Skeletal muscle tissue (tissue), 4 donors: ENCODE data around the gene PEX10. TPM values are rescaled to one million over a fixed set of nuclear protein-coding genes. Genes with fewer than 3 reads are reported as not detected.

ENCODE experiments used
- H3K27ac ChIP-seq: one replicate; pipeline ENCODE4 v1.7.0; 2013; ENCODE audit warnings: mild to moderate bottlenecking, low read depth, low read length, inconsistent platforms
- H3K27me3 ChIP-seq, 3 donors: one replicate each; pipeline ENCODE4 v1.7.0; 2013; ENCODE audit warnings: low read length in 3 of 3; ENCODE audit not compliant: control insufficient read depth in 3 of 3, insufficient read depth in 3 of 3
- H3K36me3 ChIP-seq, 3 donors: one replicate each; pipeline ENCODE4 v1.7.0; 2013; ENCODE audit warnings: low read length in 3 of 3; ENCODE audit not compliant: control insufficient read depth in 3 of 3, insufficient read depth in 3 of 3
- H3K4me1 ChIP-seq, 3 donors: one replicate each; pipeline ENCODE4 v1.7.0; 2013; ENCODE audit warnings: low read length in 3 of 3, mild to moderate bottlenecking in 3 of 3; ENCODE audit not compliant: control insufficient read depth in 3 of 3, insufficient read depth in 3 of 3
- H3K4me3 ChIP-seq, 3 donors: one replicate each; pipeline ENCODE4 v1.7.0; 2013; ENCODE audit warnings: low read length in 3 of 3
- H3K9ac ChIP-seq, 3 donors: one replicate each; pipeline ENCODE4 v1.7.0; 2013; ENCODE audit warnings: low read length in 3 of 3, mild to moderate bottlenecking in 3 of 3, moderate library complexity in 2 of 3, low read depth in 1 of 3
- H3K9me3 ChIP-seq, 3 donors: one replicate each; pipeline ENCODE4 v1.7.0; 2013; ENCODE audit warnings: low read length in 3 of 3; ENCODE audit not compliant: control insufficient read depth in 3 of 3
- total RNA-seq: library from RNA; depleted of rRNA; stranded (reverse); fragments of >200 nt; gene quantifications from one replicate; pipeline ENCODE4 v1.2.3, GENCODE V29; 2014
- donor health status: Osteomylitis.

Gene PEX10
- total RNA-seq, 1 donor from 2014 or later = 27.1 TPM

- H3K9me3 ChIP-seq = no peaks in the 10 kb centered on the region
- H3K36me3 ChIP-seq = peaks cover 52 to 68% (median 59%) of the 10 kb centered on the region in 3 donors
- no peak overlapping the region for H3K9ac ChIP-seq
- no peak overlapping the region for H3K27ac ChIP-seq
- peaks cover 7 to 25% (median 8%) of the 10 kb centered on the region in 3 donors for H3K4me1 ChIP-seq
- no peak overlapping the region for H3K4me3 ChIP-seq
- no peaks in the 10 kb centered on the region for H3K27me3 ChIP-seq
Measured at GRCh38 chr1:2407991-2408275, 4.4 kb downstream of the PEX10 start.

DNA sequence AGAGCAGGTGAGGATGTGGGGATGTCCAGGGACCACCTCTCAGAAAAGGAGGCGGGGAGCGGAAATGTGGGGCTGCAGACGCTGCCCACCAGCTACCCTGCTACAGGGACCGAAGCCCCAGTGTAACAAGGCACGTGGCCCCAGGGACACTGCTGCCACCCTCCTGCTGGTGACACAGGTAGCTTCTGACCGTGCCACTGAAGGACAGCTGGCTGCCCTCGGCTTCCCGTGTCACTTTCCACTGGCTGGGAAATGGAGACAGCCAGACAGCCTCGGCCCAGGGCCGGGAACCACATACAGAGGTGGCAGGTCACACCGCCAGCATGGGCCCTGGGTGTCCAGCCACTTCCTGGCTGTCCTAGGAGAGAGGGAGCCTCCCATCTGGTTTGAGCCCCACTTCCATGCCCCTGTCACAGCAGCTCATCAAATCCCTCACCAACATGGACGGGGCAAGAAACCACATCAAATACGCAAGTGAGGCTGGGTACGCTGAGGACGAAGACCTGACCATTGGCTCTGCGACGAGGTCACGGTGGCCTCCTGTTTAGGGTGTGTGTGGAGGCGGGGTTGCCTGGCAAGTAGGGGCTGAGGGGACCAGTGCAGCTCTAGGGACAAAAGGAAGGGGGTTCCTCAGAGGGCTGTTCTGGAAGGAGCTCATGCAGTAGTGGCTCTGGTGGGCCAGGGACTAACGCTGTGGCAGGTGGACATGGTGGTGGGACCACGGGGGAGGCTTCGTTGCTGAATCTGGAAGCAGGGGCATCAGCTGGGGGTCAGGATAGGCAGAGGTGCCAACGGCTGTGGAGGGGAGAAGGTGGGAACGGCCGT, 5.0 kb downstream of the PEX10 start:
- Histone ChIP-seq H3K4me1 (peaks cover 7 to 22% (median 8%) of the 10 kb centered on the region in 3 donors), H3K36me3 (peaks cover 58 to 74% (median 65%) of the 10 kb centered on the region in 3 donors), H3K4me3 (no peak overlapping the region), H3K27me3 (no peaks in the 10 kb centered on the region), H3K9ac (no peak overlapping the region), H3K27ac (no peak overlapping the region), H3K9me3 (no peaks in the 10 kb centered on the region)

GRCh38 chr1:2406451-2407041, 5.8 kb downstream of the PEX10 start:
- H3K9me3 ChIP-seq = no peaks in the 10 kb centered on the region
- H3K27me3 ChIP-seq = no peaks in the 10 kb centered on the region
- peaks cover 66 to 82% (median 73%) of the 10 kb centered on the region in 3 donors for H3K36me3 ChIP-seq
- no peak overlapping the region for H3K9ac ChIP-seq
- H3K4me1 ChIP-seq = peaks cover 2 to 15% (median 3%) of the 10 kb centered on the region in 3 donors
- no peak overlapping the region for H3K4me3 ChIP-seq
- H3K27ac ChIP-seq = no peak overlapping the region

GRCh38 chr1:2405588-2406295, 6.6 kb downstream of the PEX10 start:
- no peaks in the 10 kb centered on the region for H3K9me3 ChIP-seq
- no peak overlapping the region for H3K27ac ChIP-seq
- H3K9ac ChIP-seq = no peak overlapping the region
- peaks cover 0 to 7% (median 0%) of the 10 kb centered on the region in 3 donors for H3K4me1 ChIP-seq
- no peak overlapping the region for H3K4me3 ChIP-seq
- H3K36me3 ChIP-seq = peaks cover 71 to 87% (median 78%) of the 10 kb centered on the region in 3 donors
- H3K27me3 ChIP-seq = no peaks in the 10 kb centered on the region

DNA sequence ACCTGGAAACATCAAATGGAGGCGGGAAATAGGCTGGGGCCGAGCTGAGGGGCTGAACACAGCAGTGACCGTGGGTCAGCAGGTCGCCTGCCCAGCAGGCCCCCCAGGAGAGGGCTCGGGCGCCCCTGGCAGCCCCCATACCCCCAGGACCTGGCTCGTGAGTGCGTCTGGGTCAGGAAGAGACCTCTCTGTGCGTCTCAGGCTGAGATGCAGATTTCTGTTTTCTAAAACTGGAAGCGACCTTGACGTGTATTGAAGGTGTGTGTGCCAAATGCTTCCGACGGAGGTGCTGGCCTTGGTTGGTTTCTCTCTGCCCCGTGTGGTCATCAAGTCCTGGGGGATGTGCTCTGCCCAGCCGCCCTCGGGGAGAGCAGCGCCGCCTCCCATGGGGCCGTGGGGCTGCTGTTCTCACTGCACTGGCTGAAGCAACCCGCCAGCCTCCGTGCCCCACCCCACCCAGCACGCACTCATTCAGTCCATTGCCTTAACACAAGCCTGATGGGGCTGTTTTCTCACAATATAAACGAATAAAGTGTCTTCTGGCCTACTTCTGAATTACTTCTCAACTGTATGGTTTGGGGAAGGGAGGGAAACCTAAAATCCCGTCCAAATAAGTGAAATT, 7.4 kb downstream of the PEX10 start:
- Histone ChIP-seq H3K27me3 (no peaks in the 10 kb centered on the region), H3K9ac (no peak overlapping the region), H3K4me1 (no peaks in the 10 kb centered on the region), H3K9me3 (no peaks in the 10 kb centered on the region), H3K27ac (no peak overlapping the region), H3K4me3 (no peak overlapping the region), H3K36me3 (peaks cover 78 to 91% (median 84%) of the 10 kb centered on the region in 3 donors)

GRCh38 chr1:2404142-2404889, 8.0 kb downstream of the PEX10 start:
- no peaks in the 10 kb centered on the region for H3K27me3 ChIP-seq
- peaks cover 78 to 93% (median 86%) of the 10 kb centered on the region in 3 donors for H3K36me3 ChIP-seq
- no peak overlapping the region for H3K9ac ChIP-seq
- no peaks in the 10 kb centered on the region for H3K9me3 ChIP-seq
- H3K27ac ChIP-seq = no peak overlapping the region
- H3K4me1 ChIP-seq = no peaks in the 10 kb centered on the region
- H3K4me3 ChIP-seq = no peak overlapping the region

- H3K27me3 ChIP-seq = no peaks in the 10 kb centered on the region
- H3K9me3 ChIP-seq = no peaks in the 10 kb centered on the region
- no peak overlapping the region for H3K4me3 ChIP-seq
- peaks cover 82 to 91% (median 86%) of the 10 kb centered on the region in 3 donors for H3K36me3 ChIP-seq
- H3K9ac ChIP-seq = no peak overlapping the region
- H3K4me1 ChIP-seq = no peaks in the 10 kb centered on the region
- H3K27ac ChIP-seq = no peak overlapping the region
Measured at GRCh38 chr1:2403273-2403672, 9.1 kb downstream of the PEX10 start.

- H3K27ac ChIP-seq = no peak overlapping the region
- H3K36me3 ChIP-seq = peaks cover 81 to 94% (median 85%) of the 10 kb centered on the region in 3 donors
- H3K9me3 ChIP-seq = no peaks in the 10 kb centered on the region
- H3K4me3 ChIP-seq = no peak overlapping the region
- H3K9ac ChIP-seq = peak overlapping the region in 1 of 3 donors; percentile 38
- no peaks in the 10 kb centered on the region for H3K4me1 ChIP-seq
- H3K27me3 ChIP-seq = no peaks in the 10 kb centered on the region
Measured at GRCh38 chr1:2402420-2402819, 9.9 kb downstream of the PEX10 start.

DNA sequence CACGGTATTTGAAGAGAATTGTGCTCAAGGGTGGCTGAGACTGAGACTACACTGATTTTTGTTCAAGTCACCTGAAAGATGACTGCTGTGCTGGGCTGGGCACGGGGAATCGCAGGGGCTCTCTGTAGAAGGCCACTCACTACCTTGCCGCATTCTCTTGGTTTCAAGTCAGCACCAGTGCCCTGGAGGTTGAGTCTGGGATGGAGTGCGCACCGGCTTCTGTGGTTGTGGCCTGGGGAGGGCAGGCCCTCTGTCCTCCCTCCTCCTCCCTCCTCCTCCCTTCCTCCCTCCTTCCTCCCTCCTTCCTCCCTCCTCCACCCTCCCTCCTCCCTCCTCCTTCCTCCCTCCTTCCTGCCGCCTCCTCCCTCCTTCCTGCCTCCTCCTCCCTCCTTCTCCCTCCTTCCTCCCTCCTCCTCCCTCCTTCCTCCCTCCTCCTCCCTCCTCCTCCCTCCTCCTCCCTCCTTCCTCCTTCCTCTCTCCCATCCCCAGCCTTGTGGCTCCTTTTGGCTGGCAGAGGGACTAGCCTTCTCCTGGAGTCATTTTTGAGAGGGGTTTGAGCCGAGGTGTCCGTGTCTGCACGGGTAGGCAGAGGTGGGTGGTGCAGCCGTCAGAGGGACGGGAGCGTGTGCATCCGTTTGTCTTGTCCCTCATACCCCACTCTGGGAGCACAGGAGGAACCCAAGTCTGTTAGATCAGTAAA, 11.3 kb downstream of the PEX10 start:
- peaks cover 79 to 93% (median 84%) of the 10 kb centered on the region in 3 donors for H3K36me3 ChIP-seq
- H3K4me1 ChIP-seq = no peaks in the 10 kb centered on the region

More for the DNA sequence above, 11.3 kb downstream of the PEX10 start:
- H3K27ac ChIP-seq = no peak overlapping the region
- no peaks in the 10 kb centered on the region for H3K27me3 ChIP-seq
- no peak overlapping the region for H3K9ac ChIP-seq
- no peak overlapping the region for H3K4me3 ChIP-seq
- no peaks in the 10 kb centered on the region for H3K9me3 ChIP-seq
